Measurements from ENCODE around the gene FILIP1. TPM values are rescaled to one million over a fixed set of nuclear protein-coding genes. Genes with fewer than 3 reads are reported as not detected.

Gene FILIP1
- total and polyA plus RNA-seq, 2 of the 8 experiments (the other 6 are each of a cell fraction or from before 2014, with no cell fraction given): 2.4 to 5.7 TPM

GRCh38 chr6:75480425-75480824, 13.2 kb downstream of the FILIP1 start (continued):
- TF ChIP-seq CTCF (IDR thresholded peaks at IDR 0.05; ENCODE audit: control extremely low read depth in 1 of 3, insufficient read depth in 1 of 3, low read depth in 1 of 3, low read length in 3 of 3): no peak
- no peak for TF ChIP-seq CTBP2 (IDR thresholded peaks at IDR 0.05; ENCODE audit: borderline replicate concordance, insufficient read depth, insufficient read length, low read length)

All from H1 (cell line).